ENCODE results near the gene FDXR. TPM values are rescaled to one million over a fixed set of nuclear protein-coding genes. Genes with fewer than 3 reads are reported as not detected.

FDXR gene
- total RNA-seq, 1 donor from 2014 or later: 34.2 TPM

- peak overlapping the region; percentile 90 for H3K9ac ChIP-seq (ENCODE audit: low read length)
- Mint-ChIP-seq H3K4me3 (ENCODE audit: unreplicated experiment) (peak overlapping the region; percentile 94), H3K9me3 (ENCODE audit: unreplicated experiment) (no peaks in the 10 kb centered on the region), H3K36me3 (ENCODE audit: low read depth, unreplicated experiment) (peaks cover 10% of the 10 kb centered on the region), H3K27me3 (ENCODE audit: low read depth, unreplicated experiment) (peaks cover 5% of the 10 kb centered on the region), H3K4me1 (ENCODE audit: low read depth, unreplicated experiment) (peaks cover 7% of the 10 kb centered on the region), H3K27ac (ENCODE audit: unreplicated experiment) (peak overlapping the region; percentile 96)
- H3K9me3 ChIP-seq (ENCODE audit: insufficient read depth, low read depth, low read length): no peaks in the 10 kb centered on the region
- H4K20me1 ChIP-seq (ENCODE audit: insufficient read depth, low read length): peaks cover 6% of the 10 kb centered on the region
- H3K79me2 ChIP-seq (ENCODE audit: insufficient read depth, low read length): peaks cover 9% of the 10 kb centered on the region
- H3K4me3 ChIP-seq (ENCODE audit: insufficient read depth, low read depth, low read length): peak overlapping the region; percentile 79
- TF ChIP-seq EZH2 (IDR thresholded peaks at IDR 0.05; ENCODE audit: insufficient read depth, low read length) (no peak), CTCF (IDR thresholded peaks at IDR 0.05; ENCODE audit: insufficient read depth, low read depth, low read length) (no peak)
- no peak for DNase-seq (ENCODE audit: low read depth)
- no peak for FAIRE-seq
- H2AFZ ChIP-seq (ENCODE audit: low read depth, low read length): peak overlapping the region; percentile 95
- peak overlapping the region; percentile 92 for H3K4me2 ChIP-seq (ENCODE audit: low read length)
- no peaks in the 10 kb centered on the region for H3K36me3 ChIP-seq (ENCODE audit: insufficient read depth, low read length)
- peak overlapping the region; percentile 89 for H3K27ac ChIP-seq (ENCODE audit: low read depth, low read length)
- no peaks in the 10 kb centered on the region for H3K27me3 ChIP-seq (ENCODE audit: insufficient read depth, low read length)
- peaks cover 13% of the 10 kb centered on the region for H3K4me1 ChIP-seq (ENCODE audit: insufficient read depth, low read length)
These were observed 1.2 kb upstream of the FDXR start for GRCh38 chr17:74873874-74874614.

- H3K4me1 ChIP-seq (ENCODE audit: insufficient read depth, low read length): peaks cover 14% of the 10 kb centered on the region
These were observed 461 bp upstream of the FDXR start for GRCh38 chr17:74873037-74873873.

More at GRCh38 chr17:74873037-74873873, 461 bp upstream of the FDXR start:
- TF ChIP-seq EZH2 (IDR thresholded peaks at IDR 0.05; ENCODE audit: insufficient read depth, low read length): no peak
- TF ChIP-seq CTCF (IDR thresholded peaks at IDR 0.05; ENCODE audit: insufficient read depth, low read depth, low read length): no peak
- Mint-ChIP-seq H3K9me3 (ENCODE audit: unreplicated experiment) (no peaks in the 10 kb centered on the region), H3K27me3 (ENCODE audit: low read depth, unreplicated experiment) (peaks cover 5% of the 10 kb centered on the region), H3K36me3 (ENCODE audit: low read depth, unreplicated experiment) (peaks cover 12% of the 10 kb centered on the region), H3K4me1 (ENCODE audit: low read depth, unreplicated experiment) (peaks cover 13% of the 10 kb centered on the region), H3K27ac (ENCODE audit: unreplicated experiment) (peak overlapping the region; percentile 96), H3K4me3 (ENCODE audit: unreplicated experiment) (peak overlapping the region; percentile 94)
- DNase-seq (ENCODE audit: low read depth) (peak; percentile 99), FAIRE-seq (peak; percentile 13)
- H3K4me2 ChIP-seq (ENCODE audit: low read length): peak overlapping the region; percentile 100
- no peaks in the 10 kb centered on the region for H3K36me3 ChIP-seq (ENCODE audit: insufficient read depth, low read length)
- peak overlapping the region; percentile 90 for H3K9ac ChIP-seq (ENCODE audit: low read length)
- H3K4me3 ChIP-seq (ENCODE audit: insufficient read depth, low read depth, low read length): peak overlapping the region; percentile 79
- no peaks in the 10 kb centered on the region for H3K27me3 ChIP-seq (ENCODE audit: insufficient read depth, low read length)
- peak overlapping the region; percentile 95 for H2AFZ ChIP-seq (ENCODE audit: low read depth, low read length)
- peaks cover 14% of the 10 kb centered on the region for H4K20me1 ChIP-seq (ENCODE audit: insufficient read depth, low read length)
- H3K9me3 ChIP-seq (ENCODE audit: insufficient read depth, low read depth, low read length): no peaks in the 10 kb centered on the region
- peak overlapping the region; percentile 89 for H3K27ac ChIP-seq (ENCODE audit: low read depth, low read length)
- H3K79me2 ChIP-seq (ENCODE audit: insufficient read depth, low read length): peaks cover 9% of the 10 kb centered on the region

Data from astrocyte (in vitro differentiated cells and primary cell).